Ascending aorta (tissue), 2 donors: ENCODE data around the gene SRRT. TPM values are rescaled to one million over a fixed set of nuclear protein-coding genes. Genes with fewer than 3 reads are reported as not detected.
"Not testable (repeated sequence)": the region's sequence is repeated elsewhere in the genome, so short reads cannot be mapped to it uniquely, and the experiment has no call there.

ENCODE experiments used
- DNase-seq, 2 donors: peaks; one replicate each; pipeline ENCODE4 v3.0.0-alpha.2; 2019; ENCODE audit warnings: low spot score in 2 of 2
- H3K27ac ChIP-seq, 2 donors: fragments of 200-600 bp; sonication (generic); one replicate each; pipeline ENCODE4 v1.5.1; 2016 to 2017; ENCODE audit warnings: mild to moderate bottlenecking in 1 of 2
- H3K27me3 ChIP-seq: fragments of 200-600 bp; sonication (generic); one replicate; pipeline ENCODE4 v1.5.1; 2017
- H3K36me3 ChIP-seq, 2 donors: fragments of 200-600 bp; sonication (generic); one replicate each; pipeline ENCODE4 v1.5.1; 2016
- H3K4me1 ChIP-seq, 2 donors: fragments of 200-600 bp; sonication (generic); one replicate each; pipeline ENCODE4 v1.5.1; 2016 to 2017; ENCODE audit warnings: mild to moderate bottlenecking in 1 of 2
- H3K4me3 ChIP-seq, 2 donors: fragments of 200-600 bp; sonication (generic); one replicate each; pipeline ENCODE4 v1.5.1; 2016 to 2017; ENCODE audit warnings: mild to moderate bottlenecking in 1 of 2
- H3K9me3 ChIP-seq, 2 donors: fragments of 200-600 bp; sonication (generic); one replicate each; pipeline ENCODE4 v1.5.1; 2016
- CTCF ChIP-seq, 3 experiments: fragments of 200-600 bp in 2 of 3; fragments of 450-650 bp in 1 of 3; sonication (generic) in 2 of 3; IDR thresholded peaks; one replicate each; pipeline ENCODE4 v1.5.1; 2016 to 2019; ENCODE audit warnings: antibody characterized with exemption in 3 of 3, mild to moderate bottlenecking in 1 of 3, moderate library complexity in 1 of 3
- intact Hi-C: fragments of 100-400 bp; cut with DNase I; formaldehyde crosslinking; loops from one replicate; pipeline ENCODE4 v1.15.1; 2023
- total RNA-seq: library from RNA; depleted of rRNA; stranded (reverse); fragments of >200 nt; gene quantifications from one replicate; pipeline ENCODE4 v1.1.0, GENCODE V29; 2016

The SRRT gene
- total RNA-seq, 1 donor from 2014 or later: 89.2 TPM

GRCh38 chr7:100908512-100908911, 33.6 kb downstream of the SRRT start:
- Histone ChIP-seq H3K9me3 (no peaks in the 10 kb centered on the region), H3K4me3 (no peak overlapping the region), H3K27ac (no peak overlapping the region), H3K4me1 (no peaks in the 10 kb centered on the region), H3K36me3 (no peaks in the 10 kb centered on the region), H3K27me3 (no peaks in the 10 kb centered on the region)
- intact Hi-C loops: no loop called here
- no peak for TF ChIP-seq CTCF (IDR thresholded peaks at IDR 0.05)
- no peak for DNase-seq

- H3K27me3 ChIP-seq, intact Hi-C loops, DNase-seq, H3K4me1 ChIP-seq, H3K27ac ChIP-seq, H3K9me3 ChIP-seq, H3K36me3 ChIP-seq, H3K4me3 ChIP-seq: not testable (repeated sequence)
Measured at GRCh38 chr7:100910443-100910842, 35.5 kb downstream of the SRRT start.

GRCh38 chr7:100911484-100911883, 36.6 kb downstream of the SRRT start:
- Histone ChIP-seq H3K27ac (no peak overlapping the region), H3K4me1 (no peaks in the 10 kb centered on the region), H3K9me3 (no peaks in the 10 kb centered on the region), H3K4me3 (no peak overlapping the region), H3K36me3 (no peaks in the 10 kb centered on the region), H3K27me3 (no peaks in the 10 kb centered on the region)
- TF ChIP-seq CTCF (IDR thresholded peaks at IDR 0.05): no peak
- no peak for DNase-seq
- intact Hi-C loops: no loop called here

GRCh38 chr7:100914208-100914878, 39.4 kb downstream of the SRRT start:
- Histone ChIP-seq H3K9me3 (no peaks in the 10 kb centered on the region), H3K27ac (no peak overlapping the region), H3K4me1 (no peaks in the 10 kb centered on the region), H3K36me3 (no peaks in the 10 kb centered on the region), H3K4me3 (no peak overlapping the region), H3K27me3 (no peaks in the 10 kb centered on the region)
- TF ChIP-seq CTCF (IDR thresholded peaks at IDR 0.05): no peak
- DNase-seq: no peak
- intact Hi-C loops: no loop called here

- H3K9me3 ChIP-seq: no peaks in the 10 kb centered on the region
- no peak overlapping the region for H3K27ac ChIP-seq
- TF ChIP-seq CTCF (IDR thresholded peaks at IDR 0.05): no peak
- intact Hi-C loops: no loop called here
- H3K4me1 ChIP-seq: no peaks in the 10 kb centered on the region
- H3K27me3 ChIP-seq: no peaks in the 10 kb centered on the region
- no peak overlapping the region for H3K4me3 ChIP-seq
- no peak for DNase-seq
- H3K36me3 ChIP-seq: no peaks in the 10 kb centered on the region
Measured at GRCh38 chr7:100914879-100915447, 40.1 kb downstream of the SRRT start.

- DNase-seq, H3K9me3 ChIP-seq, H3K36me3 ChIP-seq, H3K27ac ChIP-seq, H3K4me1 ChIP-seq, intact Hi-C loops, H3K27me3 ChIP-seq, H3K4me3 ChIP-seq: not testable (repeated sequence)
Measured at GRCh38 chr7:100919335-100919734, 44.4 kb downstream of the SRRT start.

- DNase-seq, H3K9me3 ChIP-seq, H3K27ac ChIP-seq, intact Hi-C loops, H3K4me1 ChIP-seq, H3K36me3 ChIP-seq, H3K4me3 ChIP-seq, H3K27me3 ChIP-seq: not testable (repeated sequence)
Measured at GRCh38 chr7:100919779-100920437, 45.0 kb downstream of the SRRT start.
